ENCODE measurements around the gene OPTN.

DNA sequence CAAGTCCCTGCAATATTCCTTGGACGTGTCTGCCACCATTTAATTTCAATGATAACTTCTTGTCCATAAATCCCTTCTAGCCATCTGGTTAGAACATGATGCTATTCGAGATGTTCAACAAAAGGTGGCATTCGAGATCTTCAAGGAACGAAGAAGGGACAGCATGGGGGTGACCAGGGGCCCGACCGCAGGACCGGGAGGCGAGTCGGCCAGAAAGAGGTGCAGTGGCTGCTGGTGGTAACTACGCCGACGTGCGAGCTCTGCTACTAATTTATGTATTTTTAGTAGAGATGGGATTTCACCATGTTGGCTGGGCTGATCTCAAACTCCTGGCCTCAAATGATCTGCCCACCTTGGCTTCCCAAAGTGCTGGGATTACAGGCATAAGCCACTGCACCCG is 4.7 kb downstream of the OPTN start:
- TF ChIP-seq CTCF (IDR thresholded peaks at IDR 0.05) (no peak), EZH2phosphoT487 (IDR thresholded peaks at IDR 0.05) (no peak), EZH2 (IDR thresholded peaks at IDR 0.05) (no peak)
